ENCODE data around the gene GNG8.

GNG8 gene

DNA sequence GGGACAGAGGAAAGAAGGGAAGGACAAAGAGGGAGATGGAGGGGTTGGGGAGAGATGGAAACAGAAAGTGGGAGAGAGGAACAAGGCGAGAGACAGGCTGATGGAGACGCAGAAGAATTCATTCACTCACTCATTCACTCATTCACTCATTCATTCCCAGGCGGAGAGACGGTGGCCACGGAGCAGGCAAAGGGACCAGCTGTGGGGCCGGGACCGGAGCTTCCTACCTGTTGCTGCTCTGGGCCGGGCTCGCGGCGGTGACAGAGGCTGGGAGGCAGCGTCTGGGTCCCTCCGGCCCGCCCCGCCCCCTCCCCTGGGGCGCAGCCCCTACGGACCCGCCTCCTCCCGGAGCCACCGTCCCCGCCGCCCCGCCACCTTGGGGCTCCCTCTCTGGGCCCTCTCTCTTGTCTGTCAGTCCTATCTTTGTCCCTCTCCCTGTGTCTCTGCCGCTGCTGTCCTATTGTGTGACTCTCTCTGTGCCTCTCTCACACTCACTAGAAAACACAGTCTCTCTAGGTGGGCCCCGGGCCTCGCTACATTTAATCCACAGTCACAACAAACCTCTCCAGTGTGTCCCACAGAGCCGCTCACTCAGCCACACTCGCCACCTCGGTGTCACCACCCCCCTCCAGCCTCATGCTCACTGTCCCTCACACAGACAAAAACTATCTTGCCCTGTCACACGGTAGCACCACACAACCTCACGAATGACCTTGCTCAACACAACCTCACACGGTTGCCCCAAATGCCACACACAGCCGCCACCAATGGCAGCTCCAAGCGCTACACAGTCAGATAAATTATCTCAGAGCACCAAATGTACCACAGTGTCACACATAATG lies at the start of gene GNG8:
Gene GNG8 (minus strand): TSS at position 283 of the 842 bp plus-strand sequence. CDS start 1,520 bp downstream, outside the sequence.
- DNase-seq, result peak; percentile 76

DNA sequence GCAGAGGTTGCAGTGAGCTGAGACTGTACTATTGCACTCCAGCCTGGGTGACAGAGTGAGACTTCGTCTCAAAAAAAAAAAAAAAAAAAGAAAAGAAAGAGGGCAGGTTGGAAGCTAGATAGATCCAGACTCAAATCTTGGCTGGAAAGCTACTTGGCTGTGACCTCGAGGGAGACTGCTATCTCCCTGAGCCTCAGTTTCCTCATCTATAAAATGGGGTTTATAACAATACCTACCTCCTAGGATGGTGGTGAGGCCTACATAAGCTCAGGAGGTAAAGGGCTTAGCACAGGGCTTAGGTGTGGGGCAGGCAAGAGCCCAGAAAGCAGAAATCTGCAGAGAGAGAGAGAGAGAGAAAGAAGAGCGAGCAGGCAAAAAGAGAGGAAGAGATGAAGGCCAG lies 49.2 kb upstream of the GNG8 start:
- no peak for DNase-seq

DNA sequence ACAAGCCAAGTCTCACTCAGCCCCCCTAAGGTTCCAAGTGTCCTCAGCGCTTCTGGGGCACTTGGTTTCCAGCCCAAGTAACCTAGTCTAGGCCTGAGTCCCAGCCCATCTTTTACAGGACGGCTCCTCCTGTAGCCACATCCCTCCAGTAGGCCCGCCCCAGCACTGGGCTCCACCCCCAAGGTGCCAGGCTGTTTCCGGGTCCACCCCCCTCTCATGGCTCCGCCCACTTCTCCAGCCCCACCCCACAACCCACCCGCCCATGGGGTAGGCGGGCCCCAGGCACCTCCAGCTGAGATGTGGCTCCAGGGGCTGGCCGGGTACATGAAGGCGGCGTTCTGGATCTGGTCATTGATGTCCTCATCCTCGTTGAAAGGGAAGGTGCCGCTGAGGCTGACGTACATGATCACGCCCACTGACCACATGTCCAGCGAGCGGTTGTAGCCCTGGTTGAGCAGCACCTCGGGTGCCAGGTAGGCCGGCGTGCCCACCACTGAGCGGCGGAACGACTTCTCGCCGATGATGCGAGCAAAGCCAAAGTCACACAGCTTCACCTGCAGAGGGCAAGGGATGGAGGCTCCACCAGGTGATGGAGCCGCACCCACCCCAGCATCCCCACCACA lies 42.2 kb upstream of the GNG8 start:
- DNase-seq, result peak; percentile 81

DNA sequence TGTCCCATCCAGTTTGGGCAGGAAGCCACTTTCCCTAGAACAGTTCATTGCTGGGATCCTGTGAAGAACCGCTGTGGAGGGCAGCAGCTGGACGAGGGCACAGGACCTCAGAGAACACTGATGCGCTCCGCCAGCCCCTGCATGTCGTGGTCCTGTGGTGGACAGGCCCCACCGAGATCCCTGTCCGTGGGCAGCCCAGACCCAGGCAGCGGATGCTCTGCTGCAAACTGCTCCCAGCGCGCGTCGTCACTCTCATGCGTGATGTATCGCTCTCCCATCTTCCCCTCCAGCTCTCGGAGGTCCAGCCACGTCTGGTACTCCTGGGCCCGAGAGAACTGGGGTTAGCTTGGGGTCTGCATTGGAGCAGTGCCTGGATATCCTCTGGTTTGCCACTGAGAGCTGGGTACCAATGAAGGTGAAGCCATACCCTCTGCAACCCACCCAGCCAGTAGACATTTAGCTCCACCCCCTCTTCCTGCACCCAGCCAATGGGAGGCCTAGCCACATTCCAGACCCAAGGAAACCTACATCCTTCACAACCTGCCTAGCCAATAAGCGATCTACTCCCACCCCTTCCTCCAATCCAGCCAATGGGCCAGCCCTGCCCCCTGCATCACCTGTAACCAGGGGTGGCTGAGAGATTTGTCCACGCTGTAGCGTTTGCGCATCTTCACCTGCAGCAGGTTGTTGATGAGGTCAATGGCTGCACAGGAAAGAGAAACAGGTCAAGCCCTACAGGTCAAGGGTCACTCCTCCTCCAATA lies 38.6 kb upstream of the GNG8 start:
- DNase-seq, result no peak

DNA sequence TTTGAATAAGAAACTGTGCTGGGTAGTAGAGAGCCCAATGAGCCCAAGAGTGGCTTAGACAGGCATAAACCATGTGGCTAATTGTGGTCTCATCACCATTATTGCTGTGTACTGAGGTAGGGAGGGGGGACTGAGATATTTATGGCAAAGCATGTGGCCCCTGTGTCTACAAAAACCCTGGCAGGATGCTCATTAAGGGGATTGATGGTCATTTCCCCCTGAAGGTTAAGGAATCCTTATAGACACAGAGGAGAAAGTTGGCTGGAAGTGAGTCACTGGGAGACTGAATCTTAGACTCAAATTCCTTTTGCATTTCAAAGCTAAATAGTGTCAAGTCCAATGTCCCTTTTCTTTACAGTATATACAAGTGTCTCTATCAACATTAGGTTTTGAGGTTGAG lies 34.8 kb upstream of the GNG8 start:
- no peak for DNase-seq

DNA sequence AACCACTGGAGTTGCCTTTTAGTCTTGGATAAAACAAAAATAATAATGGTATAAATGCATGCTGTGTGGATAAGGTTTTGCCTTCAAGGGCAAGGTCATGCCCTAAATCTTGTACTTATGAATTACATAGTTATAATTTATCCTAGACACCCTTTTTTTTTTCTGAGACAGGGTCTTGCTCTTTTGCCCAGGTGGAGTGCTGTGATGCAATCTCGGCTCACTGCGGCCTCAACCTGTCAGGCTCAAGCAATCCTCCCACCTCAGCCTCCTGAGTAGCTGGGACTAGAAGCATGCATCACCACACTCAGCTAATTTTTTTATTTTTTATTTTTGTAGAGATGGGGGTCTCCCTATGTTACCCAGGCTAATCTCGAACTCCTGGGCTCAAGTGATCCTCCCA lies 32.7 kb upstream of the GNG8 start:
- no peak for DNase-seq

DNA sequence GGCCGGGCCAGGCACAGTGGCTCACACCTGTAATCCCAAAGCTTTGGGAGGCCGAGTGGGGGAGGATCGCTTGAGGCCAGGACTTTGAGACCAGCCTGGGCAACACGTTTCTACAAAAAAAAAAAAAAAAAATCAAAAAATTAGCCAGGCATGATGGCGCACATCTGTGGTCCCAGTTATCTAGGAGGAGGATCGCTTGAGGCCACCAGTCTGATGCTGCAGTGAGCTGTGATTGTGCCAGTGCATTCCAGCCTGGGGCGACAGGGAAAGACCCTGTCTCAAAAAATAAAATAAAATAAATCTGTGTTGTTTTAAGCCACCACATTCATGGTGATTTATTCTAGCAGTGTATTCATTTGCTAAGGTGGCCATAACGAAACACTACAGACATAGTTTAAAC lies 29.1 kb upstream of the GNG8 start:
- no peak for DNase-seq

DNA sequence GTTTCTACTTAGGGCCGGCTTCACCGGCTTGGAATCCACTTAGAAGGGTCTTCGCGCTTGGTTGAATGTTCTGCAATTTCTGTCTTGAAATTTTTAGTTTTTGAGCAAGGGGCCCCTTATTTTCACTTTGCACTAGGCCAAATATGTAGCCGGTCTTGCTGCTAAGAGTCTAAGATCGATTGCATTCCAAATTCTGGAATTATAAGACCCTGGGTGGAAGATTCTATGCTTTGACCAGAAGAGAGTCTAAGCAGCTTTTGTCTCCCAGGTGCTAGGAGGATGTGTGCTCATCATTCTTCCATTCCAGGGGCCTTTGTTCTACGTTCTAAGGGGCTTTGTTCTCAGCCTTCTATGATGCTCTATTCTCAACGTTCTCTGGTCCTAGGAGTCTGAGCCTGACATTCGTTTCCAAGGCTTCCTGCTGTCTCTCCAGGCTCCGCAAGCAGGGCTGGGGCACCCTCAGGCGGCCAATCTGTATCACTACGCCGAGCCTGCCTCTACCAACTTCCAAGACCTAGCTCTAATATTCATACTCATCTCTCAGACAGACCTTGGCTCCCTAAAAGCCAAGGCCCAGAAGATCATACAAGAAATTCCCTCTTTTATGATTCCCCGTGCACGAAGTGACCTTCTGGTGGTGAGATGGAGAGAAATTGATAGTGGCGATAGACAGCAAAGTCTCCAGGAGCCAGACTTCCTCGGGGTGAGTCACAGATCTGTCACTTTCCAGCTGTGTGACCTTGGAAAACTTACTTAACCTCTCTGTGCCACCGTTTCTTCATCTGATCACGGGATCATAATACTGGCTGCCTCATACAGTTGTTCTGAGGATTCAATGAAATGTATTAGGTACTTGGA lies 26.0 kb upstream of the GNG8 start:
- peak; percentile 90 for DNase-seq

DNA sequence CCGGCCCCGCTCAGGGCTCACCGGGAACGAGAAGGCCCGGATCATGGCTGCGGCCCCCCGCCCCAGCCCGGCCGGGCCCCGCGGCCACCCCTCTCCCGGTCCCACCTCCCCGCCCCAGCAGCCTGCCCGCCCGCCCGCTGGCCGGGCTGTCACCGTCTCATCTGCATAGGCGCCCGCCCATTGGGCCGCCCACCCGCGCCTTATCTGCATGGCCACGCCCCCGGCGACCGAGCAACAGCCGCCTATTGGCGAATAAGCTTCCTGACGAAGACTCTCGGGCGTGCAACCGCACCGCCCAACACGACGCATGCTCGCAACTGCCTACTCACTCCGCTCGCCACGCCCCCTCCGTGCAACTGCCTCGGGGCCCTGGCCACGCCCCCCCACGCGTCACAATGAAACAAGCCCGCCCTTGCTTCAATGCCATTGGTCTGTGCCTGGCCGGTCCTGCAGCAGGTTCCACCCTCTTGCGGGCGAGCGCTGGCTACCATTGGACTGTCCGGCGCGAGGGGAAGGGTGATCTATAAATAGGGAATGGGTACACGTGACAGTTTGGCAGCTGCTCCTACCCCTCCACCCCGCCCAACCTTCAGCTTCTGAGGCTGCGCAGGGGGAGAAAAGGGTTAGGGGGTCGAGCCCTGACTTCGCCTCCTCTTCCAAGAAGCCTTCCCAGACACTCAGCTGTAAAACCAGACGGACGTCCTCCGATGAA lies 25.2 kb upstream of the GNG8 start, which contains the start of gene DACT3:
Gene DACT3 (minus strand): TSS at position 163 of the 712 bp plus-strand sequence. CDS start 118 bp downstream, at position 45.
- peak; percentile 100 for DNase-seq

DNA sequence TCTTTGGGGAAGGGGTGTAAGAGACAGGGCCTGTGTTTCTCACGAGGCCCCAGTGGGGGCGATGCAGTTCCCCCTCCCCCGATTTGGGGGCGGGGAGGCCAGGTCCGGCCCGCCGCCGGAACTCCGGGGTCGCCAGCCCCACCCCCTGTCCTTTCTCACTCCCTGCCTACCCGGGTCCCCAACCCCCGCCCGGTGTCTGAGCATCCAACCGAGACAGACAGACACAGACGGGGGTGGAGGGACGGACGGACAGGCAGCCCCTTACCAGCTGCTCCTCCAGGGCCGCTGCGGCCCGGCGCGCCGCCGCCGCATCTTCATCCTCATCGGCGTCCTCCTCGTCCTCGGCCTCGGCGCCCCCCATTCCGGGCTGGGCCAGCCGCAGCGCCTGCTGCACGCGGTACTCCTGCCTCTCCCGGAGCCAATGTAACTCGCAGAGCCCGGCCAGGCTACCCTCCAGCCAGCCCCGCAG lies 24.6 kb upstream of the GNG8 start:
- DNase-seq, result peak; percentile 70

DNA sequence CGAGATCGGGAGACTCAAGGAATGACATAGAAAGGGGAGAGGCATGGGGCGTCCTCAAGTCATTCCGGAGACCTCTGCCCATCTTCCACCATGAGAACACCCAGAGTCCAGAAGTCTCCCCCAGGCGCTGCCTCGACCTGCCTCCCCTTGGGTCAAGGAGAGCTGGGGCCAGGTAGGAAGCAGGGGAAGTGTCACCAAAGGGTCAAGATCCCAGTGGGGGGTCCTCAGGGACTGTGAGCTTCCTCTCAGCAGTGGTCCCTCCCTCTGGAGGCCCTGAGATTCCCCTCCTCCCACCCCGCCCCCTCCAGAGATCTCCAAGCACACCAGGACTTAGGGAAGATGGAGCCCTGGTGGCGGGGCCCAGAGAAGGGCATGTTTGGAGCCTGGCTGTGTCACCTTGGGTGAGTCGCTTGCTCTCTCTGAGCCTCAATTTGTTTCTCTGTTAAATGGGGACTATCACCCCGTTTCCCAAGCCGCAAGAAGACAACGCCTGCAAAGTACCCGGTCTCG lies 24.1 kb upstream of the GNG8 start:
- no peak for DNase-seq

DNA sequence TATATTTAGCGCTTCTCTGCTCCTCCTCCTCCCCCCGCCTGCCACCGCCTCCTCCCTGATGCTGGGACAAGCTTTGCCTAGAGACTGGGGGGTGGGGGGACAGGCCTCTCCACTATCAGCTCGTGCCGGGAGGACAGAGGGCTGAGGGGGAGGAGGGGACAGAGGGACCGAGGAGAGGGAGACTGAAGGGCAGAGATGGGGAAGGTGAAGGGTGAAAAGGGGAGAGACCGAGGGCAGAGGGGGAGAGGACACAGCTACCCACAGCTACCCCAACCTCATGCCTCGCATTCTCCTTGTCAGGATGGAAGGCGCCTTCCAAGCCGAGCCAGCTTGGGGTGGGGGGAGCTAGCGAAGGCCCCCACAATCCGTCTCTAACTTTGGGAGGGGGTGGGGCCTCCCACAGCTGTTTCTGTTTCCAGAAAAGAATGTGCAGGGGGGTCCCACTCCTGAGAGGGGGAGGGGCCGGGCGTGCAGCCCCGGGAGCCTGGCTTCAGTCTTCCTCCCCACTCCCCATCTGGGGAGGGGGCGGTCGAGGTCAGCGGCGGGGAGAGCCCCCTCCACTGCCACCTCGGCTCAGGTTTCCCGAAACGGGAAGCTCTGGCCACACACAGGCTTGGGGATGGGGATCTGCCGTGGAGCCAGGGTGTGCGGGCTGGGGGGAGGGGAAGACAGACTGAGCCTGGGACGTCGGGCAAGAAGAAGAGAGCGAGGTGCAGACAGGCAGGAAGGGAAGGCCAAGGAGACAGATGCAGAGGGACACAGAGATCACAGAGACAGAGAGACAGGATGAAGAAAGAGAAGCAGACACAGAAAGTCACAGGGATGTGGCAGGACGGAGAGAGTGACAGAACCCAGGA lies 23.4 kb upstream of the GNG8 start:
- DNase-seq, result no peak

DNA sequence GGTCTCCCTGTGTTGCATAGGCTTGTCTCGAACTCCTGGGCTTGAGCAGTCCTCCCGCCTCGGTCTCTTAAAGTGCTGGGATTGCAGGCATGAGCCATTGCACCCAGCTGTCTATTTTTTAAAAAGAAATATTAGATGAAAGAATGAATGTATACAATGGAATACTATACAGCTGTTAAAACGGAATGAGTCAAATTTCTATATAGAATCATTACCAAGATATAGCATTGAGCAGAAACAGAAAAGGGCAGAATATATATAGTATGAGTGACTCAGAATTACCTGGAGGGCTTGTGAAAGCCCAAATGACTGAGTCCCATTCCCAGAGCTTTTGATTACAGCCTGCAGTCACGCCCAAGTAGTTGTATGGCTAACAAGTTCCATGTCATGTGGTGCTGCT lies 20.5 kb upstream of the GNG8 start:
- no peak for DNase-seq

DNA sequence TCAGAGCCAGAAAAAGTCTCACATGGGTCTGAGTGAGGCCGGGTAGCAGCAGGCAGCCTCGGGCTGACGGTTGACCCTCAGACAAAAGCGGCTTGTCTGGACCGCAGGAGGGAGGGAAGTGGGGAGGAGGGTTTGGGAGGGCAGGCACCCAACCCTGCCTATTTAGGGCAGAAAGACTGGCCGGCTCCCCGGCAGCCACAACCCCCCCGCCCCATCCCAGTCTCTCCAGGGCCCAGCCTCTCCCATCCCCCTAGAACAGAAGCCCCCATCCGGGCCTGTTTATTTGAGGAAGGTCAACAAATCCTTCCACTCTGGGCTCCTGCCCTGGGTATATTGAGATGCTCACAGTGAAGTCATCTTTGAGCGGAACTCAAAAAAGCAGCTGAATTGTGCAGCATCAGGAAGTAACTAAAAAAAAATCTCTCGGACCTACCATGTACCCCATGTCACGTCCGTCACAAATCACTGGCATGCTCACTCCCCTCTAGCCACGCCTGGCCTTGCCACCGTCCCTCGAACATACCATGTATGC lies 18.7 kb upstream of the GNG8 start:
- DNase-seq, result no peak

DNA sequence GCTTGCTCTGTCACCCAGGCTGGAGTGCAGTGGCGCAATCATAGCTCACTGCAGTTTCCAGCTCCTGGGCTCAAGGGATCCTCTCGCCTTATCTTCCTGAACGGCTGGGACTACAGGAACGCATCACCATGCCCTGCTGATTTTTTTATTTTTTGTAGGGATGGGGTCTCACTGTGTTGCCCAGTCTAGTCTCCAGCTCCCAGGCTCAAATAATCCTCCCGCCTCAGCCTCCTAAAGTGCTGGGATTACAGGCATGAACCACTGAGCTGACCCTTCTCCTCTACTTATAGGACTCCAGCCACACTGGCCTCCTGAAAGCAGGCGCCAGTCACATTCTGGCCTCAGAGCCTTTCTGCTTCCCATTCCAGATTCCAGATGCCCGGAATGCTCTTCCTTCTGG lies 14.4 kb upstream of the GNG8 start:
- DNase-seq, result no peak

DNA sequence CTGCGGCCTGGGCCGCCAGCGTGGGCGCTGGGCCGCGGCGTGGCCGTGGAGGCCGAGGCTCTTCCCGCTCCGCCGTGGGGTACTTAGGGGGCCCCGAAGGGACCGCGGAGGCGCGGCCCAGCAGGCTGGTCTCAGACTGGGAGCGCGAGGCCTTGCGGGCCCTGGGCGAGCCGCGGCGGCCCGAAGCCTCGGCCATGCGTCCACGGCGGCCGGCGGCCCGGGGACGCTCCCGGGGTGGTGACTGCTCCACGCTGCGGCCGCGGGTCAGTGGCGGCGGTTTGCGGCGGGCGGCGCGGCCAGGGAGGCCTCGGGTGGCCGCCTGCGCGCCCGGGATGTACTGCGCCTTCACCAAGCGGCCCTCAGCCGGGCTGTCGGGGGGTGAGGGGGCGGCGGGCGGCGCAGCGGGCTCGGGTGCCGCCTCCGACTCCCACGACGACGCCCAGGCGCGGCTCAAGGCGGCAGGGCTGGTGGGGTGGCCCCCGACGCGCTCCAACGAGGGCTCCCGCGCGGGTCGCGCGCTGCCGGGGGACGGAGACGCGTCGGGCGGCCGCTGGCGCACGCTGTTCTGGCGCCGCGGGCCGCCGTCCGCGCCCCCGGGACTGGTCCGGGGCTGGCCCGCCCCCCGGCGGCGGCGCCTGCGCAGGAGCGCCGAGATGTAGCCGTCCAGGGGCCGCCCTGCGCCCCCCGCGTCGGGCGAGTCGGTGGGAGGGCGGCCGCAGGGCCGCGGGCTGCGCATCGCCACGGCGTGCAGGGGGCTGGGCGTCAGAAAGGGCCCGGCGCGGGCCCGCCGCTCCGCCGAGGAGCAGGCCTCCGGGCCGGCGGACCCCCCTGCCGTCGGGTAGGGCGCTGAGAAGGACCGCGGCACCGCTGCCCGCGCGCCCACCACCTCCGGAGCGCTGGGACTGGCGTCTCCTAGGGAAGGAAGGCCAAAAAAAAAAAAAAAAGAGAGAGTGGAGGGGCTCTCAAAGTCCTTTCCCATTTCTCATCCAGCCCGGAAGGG lies 13.3 kb upstream of the GNG8 start:
- no peak for DNase-seq

DNA sequence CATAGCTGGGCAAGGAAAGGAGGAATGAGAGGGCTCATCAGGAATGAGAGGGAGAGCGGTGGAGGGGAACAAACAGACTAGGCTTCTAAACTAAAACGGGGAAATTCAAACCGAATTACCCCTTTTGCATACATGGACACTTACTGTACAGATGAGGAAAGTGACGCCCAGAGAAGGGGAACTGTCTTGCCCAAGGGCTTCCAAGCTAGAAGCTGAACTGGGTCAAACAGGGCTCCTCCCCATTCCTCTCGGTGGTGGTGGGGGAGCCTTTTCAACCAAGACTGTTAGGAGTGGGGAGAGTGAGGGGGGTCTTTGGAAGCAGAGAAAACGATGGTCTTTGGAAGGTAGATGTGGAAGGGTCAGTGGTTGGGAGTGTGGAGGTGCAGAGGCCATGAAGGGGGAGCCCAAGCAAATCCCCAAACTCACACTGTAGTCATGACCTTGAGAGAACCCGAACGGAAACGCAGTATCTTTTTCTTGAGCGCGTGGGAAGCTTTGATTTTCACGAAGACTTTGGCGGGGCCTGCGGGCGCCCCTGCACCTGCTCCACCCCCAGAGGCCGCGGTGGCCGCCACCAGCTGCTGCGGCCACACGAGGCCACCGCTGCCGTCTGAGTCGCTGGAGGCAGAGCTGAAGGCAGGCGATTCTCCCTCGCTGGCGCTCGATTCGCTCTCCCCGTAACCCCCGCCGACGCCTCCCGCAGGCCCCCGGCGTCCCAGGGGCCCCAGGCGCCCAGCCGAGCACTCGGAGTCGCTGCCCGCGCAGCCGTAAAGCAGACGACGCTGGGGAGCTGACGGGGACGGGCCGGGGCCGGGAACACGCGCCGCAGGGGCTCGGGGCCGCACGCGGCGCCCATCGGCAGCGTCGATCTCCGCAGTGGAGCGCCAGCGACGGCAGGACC lies 12.3 kb upstream of the GNG8 start:
- no peak for DNase-seq

DNA sequence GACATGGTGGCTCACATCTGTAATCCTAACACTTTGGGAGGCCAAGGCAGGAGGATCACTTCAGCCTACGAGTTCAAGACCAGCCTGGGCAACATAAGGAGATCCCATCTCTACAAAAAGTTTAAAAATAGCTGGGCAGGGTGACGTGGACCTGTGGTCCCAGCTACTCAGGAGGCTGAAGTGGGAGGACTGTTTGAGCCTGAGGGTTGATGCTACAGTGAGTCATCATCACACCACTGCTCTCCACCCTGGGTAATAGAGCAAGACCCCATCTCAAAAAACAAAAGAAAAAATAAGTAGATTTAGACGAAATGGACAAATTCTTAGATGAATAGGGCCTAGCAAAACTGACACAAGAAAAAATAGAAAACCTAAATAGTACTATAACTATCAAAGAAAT lies 10.4 kb upstream of the GNG8 start:
- DNase-seq, result no peak
